ENCODE data around the gene CCNI2. TPM values are rescaled to one million over a fixed set of nuclear protein-coding genes. Genes with fewer than 3 reads are reported as not detected.

Gene CCNI2
- total and polyA plus RNA-seq, 9 of the 15 experiments (the other 6 are each of a cell fraction or from before 2014, with no cell fraction given) = 0.05 to 1.7 (median 0.81) TPM; not detected in 5

- TF ChIP-seq KDM4B (IDR thresholded peaks at IDR 0.05; ENCODE audit: borderline replicate concordance in 2 of 2, low read depth in 1 of 2) (no peak), E2F4 (CRISPR knock-in tag; IDR thresholded peaks at IDR 0.05; ENCODE audit: low read depth) (peak; percentile 23; the same call in 1 of the 2 replicates), HMGN3 (IDR thresholded peaks at IDR 0.05; ENCODE audit: borderline replicate concordance, extremely low read depth, insufficient read length, low read depth, low read length) (peak; percentile 70), PHF8 (IDR thresholded peaks at IDR 0.05; ENCODE audit: borderline replicate concordance, low read length) (peak; percentile 76; the same call in 1 of the 2 replicates), ZBTB2 (IDR thresholded peaks at IDR 0.05) (peak; percentile 98), FIP1L1 (IDR thresholded peaks at IDR 0.05; ENCODE audit: low read depth, low read length, poor library complexity, severe bottlenecking) (peak; percentile 51), CEBPG (CRISPR knock-in tag; IDR thresholded peaks at IDR 0.05) (0 out of 2 replicates have a peak, but pooled peaks have one; percentile 25), CEBPG (tag; conservative IDR thresholded peaks at IDR 0.05 in 1 of 2, IDR thresholded peaks at IDR 0.05 in 1 of 2) (no peak), ZFX (CRISPR knock-in tag; IDR thresholded peaks at IDR 0.05) (peak; percentile 75), FOXK2 (conservative IDR thresholded peaks at IDR 0.05 in 1 of 2, IDR thresholded peaks at IDR 0.05 in 1 of 2; ENCODE audit: low read depth in 2 of 2) (no peak), ATF7 (IDR thresholded peaks at IDR 0.05) (peak; percentile 61; the same call in 1 of the 2 replicates), MEIS2 (IDR thresholded peaks at IDR 0.05; ENCODE audit: partially characterized antibody) (peak; percentile 92), RBBP5 (IDR thresholded peaks at IDR 0.05; ENCODE audit: borderline replicate concordance, insufficient read depth, low read length, poor library complexity, severe bottlenecking) (peak; percentile 94), HSF4 (CRISPR knock-in tag; IDR thresholded peaks at IDR 0.05; ENCODE audit: borderline replicate concordance) (no peak), RBFOX2 (IDR thresholded peaks at IDR 0.05; ENCODE audit: low read depth, low read length) (peak; percentile 82), MAX (CRISPR knock-in tag; IDR thresholded peaks at IDR 0.05) (0 out of 2 replicates have a peak, but pooled peaks have one; percentile 59)
These were observed 10.1 kb upstream of the CCNI2 start, which contains the start of gene KIF3A (continued) for GRCh38 chr5:132736853-132737833.

All from K562 (cell line).